Endothelial cell of umbilical vein (primary cell): ENCODE results near the gene INO80D. TPM values are rescaled to one million over a fixed set of nuclear protein-coding genes. Genes with fewer than 3 reads are reported as not detected.

ENCODE experiments used
- BruUV-seq: library from RNA; stranded (reverse); fragments of 400-500 nt; replicated peaks from 2 replicates; lab custom pipeline; 2021; lab: Mats Ljungman, UMichigan
- CTCF ChIA-PET: fragments of 300-600, 350-600 bp; sonication (Branson Sonifier 250); formaldehyde crosslinking; loops from one replicate; lab custom pipeline; 2021; ENCODE audit warnings: antibody characterized with exemption, inconsistent platforms; lab: Charles Lee
- POLR2A ChIA-PET: fragments of 300-600, 350-600 bp; sonication (Branson Sonifier 250); formaldehyde crosslinking; loops from one replicate; lab custom pipeline; 2021; ENCODE audit warnings: antibody characterized with exemption, inconsistent platforms; lab: Charles Lee
- DNase-seq: peaks from one replicate; pipeline ENCODE4 v3.0.0-alpha.2; 2011; ENCODE audit warnings: low read depth, low spot score
- FAIRE-seq: peaks from 2 replicates; lab custom pipeline; 2011; peaks lifted over from hg19 to GRCh38; lab: Jason Lieb, UNC
- H2AFZ ChIP-seq: 2 replicates; pipeline ENCODE4 v1.6.0; 2012; ENCODE audit warnings: low read depth, low read length, control low read depth, inconsistent platforms
- H3K27ac ChIP-seq: 2 replicates; pipeline ENCODE4 v1.5.1; 2011; ENCODE audit warnings: low read depth, mild to moderate bottlenecking, control low read depth, low read length, moderate library complexity; ENCODE audit not compliant: insufficient read depth
- H3K27me3 ChIP-seq, 2 experiments: 2 replicates each; pipeline versions ENCODE4 v1.6.0 to v1.6.1; 2011; ENCODE audit warnings: low read length in 2 of 2, mixed read lengths in 1 of 2; ENCODE audit not compliant: control insufficient read depth in 2 of 2, insufficient read depth in 2 of 2
- H3K36me3 ChIP-seq, 2 experiments: 2 replicates in 1 of 2; 3 replicates in 1 of 2; pipeline ENCODE4 v1.5.1; 2011; ENCODE audit warnings: low read length in 2 of 2, mild to moderate bottlenecking in 1 of 2, moderate library complexity in 1 of 2; ENCODE audit not compliant: control insufficient read depth in 2 of 2, insufficient read depth in 2 of 2; ENCODE audit errors: extremely low read depth in 1 of 2
- H3K4me1 ChIP-seq: 3 replicates; pipeline ENCODE4 v1.5.1; 2011; ENCODE audit warnings: mild to moderate bottlenecking, low read length; ENCODE audit not compliant: control insufficient read depth, insufficient read depth; ENCODE audit errors: extremely low read depth
- H3K4me2 ChIP-seq: 2 replicates; pipeline ENCODE4 v1.6.1; 2011; ENCODE audit warnings: low read length, control low read depth, mixed read lengths; ENCODE audit not compliant: insufficient read depth
- H3K4me3 ChIP-seq, 3 experiments: fragments of 200-600 bp in 1 of 3; sonication (generic), shearing (Covaris generic) in 1 of 3; replicated peaks in 1 of 3; 2 replicates each; pipeline ENCODE4 v1.5.1; 2011 to 2016; ENCODE audit warnings: control low read depth in 3 of 3, low read length in 3 of 3, mild to moderate bottlenecking in 2 of 3, inconsistent platforms in 1 of 3, low read depth in 1 of 3, moderate library complexity in 1 of 3; ENCODE audit not compliant: insufficient read depth in 1 of 3
- H3K79me2 ChIP-seq: 2 replicates; pipeline ENCODE4 v1.6.0; 2012; ENCODE audit warnings: low read length, inconsistent platforms; ENCODE audit not compliant: control insufficient read depth, insufficient read depth
- H3K9ac ChIP-seq: replicated peaks from 2 replicates; pipeline ENCODE3; 2011; ENCODE audit warnings: low read length, control low read depth; ENCODE audit not compliant: insufficient read depth; ENCODE audit errors: extremely low read depth
- H3K9me1 ChIP-seq: replicated peaks from 3 replicates; pipeline ENCODE4 v1.6.0; 2011; ENCODE audit warnings: mild to moderate bottlenecking, low read length; ENCODE audit not compliant: control insufficient read depth, insufficient read depth; ENCODE audit errors: extremely low read depth
- H3K9me3 ChIP-seq: replicated peaks from 2 replicates; pipeline ENCODE4 v1.5.1; 2012; ENCODE audit warnings: low read length, inconsistent platforms; ENCODE audit not compliant: control insufficient read depth, insufficient read depth
- H4K20me1 ChIP-seq: replicated peaks from 2 replicates; pipeline ENCODE3; 2011; ENCODE audit warnings: mild to moderate bottlenecking, low read length; ENCODE audit not compliant: control insufficient read depth, insufficient read depth; ENCODE audit errors: extremely low read depth
- CTCF ChIP-seq, 2 donors: IDR thresholded peaks; 1 replicate in 1 of 2; 2 replicates in 1 of 2; pipeline ENCODE4 v1.5.1; 2011; ENCODE audit warnings: low read length in 2 of 2, mild to moderate bottlenecking in 2 of 2, moderate library complexity in 2 of 2, control low read depth in 1 of 2, inconsistent platforms in 1 of 2, low read depth in 1 of 2; ENCODE audit not compliant: insufficient read depth in 1 of 2; ENCODE audit errors: extremely low read depth in 1 of 2
- EZH2 ChIP-seq: IDR thresholded peaks from 2 replicates; pipeline ENCODE4 v1.6.1; 2012; ENCODE audit warnings: borderline replicate concordance, low read depth, mild to moderate bottlenecking, moderate library complexity, low read length, inconsistent platforms; ENCODE audit not compliant: severe bottlenecking
- FOS ChIP-seq: IDR thresholded peaks from 2 replicates; pipeline ENCODE4 v1.6.1; 2011; ENCODE audit warnings: mild to moderate bottlenecking, low read length, moderate library complexity, borderline replicate concordance; ENCODE audit not compliant: insufficient read depth
- GATA2 ChIP-seq: IDR thresholded peaks from 2 replicates; pipeline ENCODE4 v1.7.0; 2011; ENCODE audit warnings: low read depth, mild to moderate bottlenecking, moderate library complexity, mixed read lengths, low read length; ENCODE audit not compliant: insufficient read length, insufficient read depth
- JUN ChIP-seq: IDR thresholded peaks from 2 replicates; pipeline ENCODE4 v1.6.1; 2011; ENCODE audit warnings: borderline replicate concordance, low read depth; ENCODE audit not compliant: insufficient read length, insufficient read depth
- MYC ChIP-seq: IDR thresholded peaks from one replicate; pipeline ENCODE4 v1.6.1; 2011; ENCODE audit warnings: mild to moderate bottlenecking, low read depth, low read length
- POLR2A ChIP-seq: IDR thresholded peaks from 2 replicates; pipeline ENCODE4 v1.6.1; 2012; ENCODE audit warnings: low read depth, mild to moderate bottlenecking, control low read depth, low read length
- POLR2AphosphoS5 ChIP-seq: IDR thresholded peaks from 2 replicates; pipeline ENCODE4 v1.6.1; 2012; ENCODE audit warnings: low read depth, mild to moderate bottlenecking, control low read depth, low read length, moderate library complexity; ENCODE audit not compliant: insufficient read depth
- dilution Hi-C: fragments of 300-500 bp; cut with MboI; formaldehyde crosslinking; loops from one replicate; pipeline ENCODE4 v1.15.0; 2019; ENCODE audit warnings: low sequenced_read_pairs; ENCODE audit not compliant: extremely low pct_ligation_motif_present
- intact Hi-C: fragments of 100-400 bp; cut with micrococcal nuclease; formaldehyde crosslinking; loops from one replicate; pipeline ENCODE4 v1.10.0; 2022
- polyA plus RNA-seq, 4 experiments: library from polyadenylated mRNA; depleted of rRNA in 3 of 4; stranded (reverse) in 3 of 4; unstranded in 1 of 4; fragments of >200 nt; gene quantifications; 2 replicates each; pipeline versions ENCODE4 v1.2.1 to v1.2.3, GENCODE V29; 2011 to 2012; ENCODE audit warnings: missing spikeins in 1 of 4
- total RNA-seq: library from RNA; stranded (reverse); gene quantifications from 2 replicates; pipeline ENCODE4 v1.2.3, GENCODE V29; 2021
- TF ChIP-seq, protein P1 (sequence below): IDR thresholded peaks from 2 replicates; pipeline ENCODE4 v1.6.1; 2011; ENCODE audit not compliant: insufficient read depth, insufficient read length

The INO80D gene
- total and polyA plus RNA-seq, 2 donors (not counting 3 experiments of a cell fraction or from before 2014, with no cell fraction given) = 2.9 to 20.3 TPM

DNA sequence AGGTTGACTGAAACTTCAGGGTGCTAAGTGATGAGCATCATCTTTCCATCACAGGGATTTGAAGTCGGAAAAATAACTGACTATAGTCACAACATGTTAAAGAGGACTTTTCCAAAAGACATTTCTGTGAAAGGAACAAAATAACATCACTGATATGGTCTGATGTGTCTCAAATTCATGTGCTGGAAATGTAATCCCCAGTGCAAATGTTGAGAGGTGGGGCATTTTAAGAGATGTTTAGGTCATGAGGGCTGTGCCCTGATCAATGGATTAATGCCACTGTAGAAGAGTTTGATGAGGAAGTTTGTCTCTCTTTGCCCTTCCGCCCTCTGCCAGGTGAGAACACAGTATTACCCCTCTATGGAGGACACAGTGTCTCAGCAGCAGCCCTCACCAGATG, 95.9 kb downstream of the INO80D start:
- H3K27me3 ChIP-seq = no peaks in the 10 kb centered on the region
- intact Hi-C loops = no loop called here

More for the DNA sequence above, 95.9 kb downstream of the INO80D start:
- TF ChIP-seq POLR2AphosphoS5 (no peak), GATA2 (no peak), JUN (no peak), MYC (no peak), CTCF (IDR thresholded peaks at IDR 0.05; ENCODE audit: extremely low read depth in 1 of 2, insufficient read depth in 1 of 2, low read depth in 1 of 2, low read length in 2 of 2) (no peak), FOS (no peak), POLR2A (no peak), EZH2 (no peak)
- TF ChIP-seq, protein P1, sequence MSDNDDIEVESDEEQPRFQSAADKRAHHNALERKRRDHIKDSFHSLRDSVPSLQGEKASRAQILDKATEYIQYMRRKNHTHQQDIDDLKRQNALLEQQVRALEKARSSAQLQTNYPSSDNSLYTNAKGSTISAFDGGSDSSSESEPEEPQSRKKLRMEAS = no peak
- CTCF ChIA-PET = no interaction called here
- no peak overlapping the region for H2AFZ ChIP-seq
- DNase-seq = no peak
- no peaks in the 10 kb centered on the region for H4K20me1 ChIP-seq
- H3K9me3 ChIP-seq = no peaks in the 10 kb centered on the region
- H3K9ac ChIP-seq = no peak overlapping the region
- POLR2A ChIA-PET = no interaction called here
- no peak overlapping the region for H3K4me2 ChIP-seq
- H3K27ac ChIP-seq = no peak overlapping the region
- H3K4me1 ChIP-seq = no peaks in the 10 kb centered on the region
- H3K4me3 ChIP-seq = no peak overlapping the region
- dilution Hi-C loops = no loop called here
- no peak for FAIRE-seq
- H3K79me2 ChIP-seq = no peaks in the 10 kb centered on the region
- peaks cover 2% of the 10 kb centered on the region for H3K9me1 ChIP-seq
- no TSS peak for BruUV-seq
- H3K36me3 ChIP-seq = no peaks in the 10 kb centered on the region
